GM21367 (cell line): Measurements from ENCODE around the gene FOXC2.

ENCODE experiments used
- ATAC-seq: cut with Tn5 transposase; IDR thresholded peaks from one replicate; pipeline ENCODE4 v1.9.1; 2021; ENCODE audit not compliant: unreplicated experiment

FOXC2 gene

DNA sequence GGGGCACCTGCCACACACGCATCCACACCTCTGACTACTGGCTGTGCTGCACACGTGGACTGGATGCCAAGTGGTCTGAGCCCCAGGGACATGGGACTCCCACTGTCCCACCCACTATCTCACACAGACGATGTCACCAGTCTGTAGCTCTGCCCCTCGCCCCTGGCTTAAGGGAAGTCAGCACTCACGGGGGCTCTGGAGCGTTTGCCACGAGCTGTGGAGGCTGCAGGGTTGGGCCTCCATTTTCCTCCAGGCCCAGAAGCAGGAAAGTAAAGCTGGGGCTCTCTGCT, 34.2 kb upstream of the FOXC2 start:
- ATAC-seq = no peak

- no peak for ATAC-seq
Measured at GRCh38 chr16:86533076-86533475, 33.6 kb upstream of the FOXC2 start.

DNA sequence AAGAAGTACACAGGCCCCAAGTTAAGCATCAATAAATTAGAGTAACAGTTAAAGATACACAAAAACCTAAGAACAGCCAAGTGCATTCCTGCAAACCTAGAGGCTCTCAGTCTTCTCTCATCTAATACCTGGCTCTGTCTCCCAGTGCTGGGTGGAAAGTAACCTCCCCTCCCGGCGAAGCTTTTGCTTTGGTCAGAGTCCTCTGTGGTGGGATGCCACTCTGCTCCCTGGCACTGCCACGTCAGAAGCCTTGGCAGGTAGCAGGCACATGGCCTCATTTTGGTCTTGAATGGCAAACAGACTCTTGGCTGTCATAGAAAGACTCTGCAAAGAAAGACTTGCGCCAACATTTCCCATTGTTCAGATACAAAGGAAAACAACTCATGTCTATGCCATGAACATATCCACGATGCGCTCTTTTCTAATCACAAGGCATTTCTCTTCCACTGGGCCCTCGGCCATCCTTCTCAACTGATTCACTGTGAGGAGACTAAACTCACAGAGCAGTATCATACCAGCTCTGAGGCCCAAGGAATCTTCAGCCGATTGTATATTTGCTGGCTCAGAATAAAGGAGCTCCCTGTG, 32.8 kb upstream of the FOXC2 start:
- ATAC-seq = no peak

DNA sequence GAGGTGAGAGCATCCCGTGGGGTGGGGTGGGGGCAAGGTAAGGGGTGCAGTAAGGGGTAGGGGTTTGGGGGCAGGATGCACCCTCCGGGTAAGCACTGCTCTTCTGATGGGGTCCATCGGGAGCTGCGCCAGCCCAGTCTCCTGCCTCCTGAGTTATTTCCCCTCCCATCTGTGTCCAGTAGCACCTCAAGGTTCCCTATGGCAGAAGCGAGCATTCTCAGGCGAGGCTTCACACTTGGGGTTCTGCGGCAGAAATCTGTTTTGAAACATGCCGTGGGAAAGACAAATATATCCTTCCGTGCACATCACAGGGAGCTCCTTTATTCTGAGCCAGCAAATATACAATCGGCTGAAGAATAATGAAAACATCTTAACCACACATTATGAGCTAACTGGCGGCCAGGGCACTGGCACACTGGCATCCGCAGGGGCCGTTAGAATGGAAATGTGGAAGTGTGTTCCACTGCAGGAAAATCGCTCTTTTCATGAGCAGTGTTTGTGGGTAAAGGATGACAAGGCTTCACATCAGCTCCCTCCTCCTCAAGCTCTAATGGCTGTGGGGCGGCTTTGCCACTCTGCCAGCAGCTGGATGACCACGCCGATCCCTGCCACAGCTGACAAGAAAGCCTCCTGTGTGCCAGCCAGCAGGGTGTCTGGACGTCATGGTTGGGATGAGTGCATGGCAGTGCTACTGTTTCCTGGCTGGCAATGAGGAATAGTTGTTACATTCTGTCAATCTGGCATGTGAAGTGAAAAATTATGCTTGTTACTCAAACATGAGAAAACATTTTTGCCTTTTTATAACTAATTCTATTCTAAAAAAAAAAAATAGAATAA, 31.6 kb upstream of the FOXC2 start:
- ATAC-seq = no peak

- ATAC-seq = no peak
Measured at GRCh38 chr16:86536621-86537020, 30.0 kb upstream of the FOXC2 start.

- no peak for ATAC-seq
Measured at GRCh38 chr16:86537486-86537885, 29.1 kb upstream of the FOXC2 start.

- no peak for ATAC-seq
Measured at GRCh38 chr16:86538196-86538780, 28.3 kb upstream of the FOXC2 start.

GRCh38 chr16:86540894-86541293, 25.7 kb upstream of the FOXC2 start:
- ATAC-seq = no peak

DNA sequence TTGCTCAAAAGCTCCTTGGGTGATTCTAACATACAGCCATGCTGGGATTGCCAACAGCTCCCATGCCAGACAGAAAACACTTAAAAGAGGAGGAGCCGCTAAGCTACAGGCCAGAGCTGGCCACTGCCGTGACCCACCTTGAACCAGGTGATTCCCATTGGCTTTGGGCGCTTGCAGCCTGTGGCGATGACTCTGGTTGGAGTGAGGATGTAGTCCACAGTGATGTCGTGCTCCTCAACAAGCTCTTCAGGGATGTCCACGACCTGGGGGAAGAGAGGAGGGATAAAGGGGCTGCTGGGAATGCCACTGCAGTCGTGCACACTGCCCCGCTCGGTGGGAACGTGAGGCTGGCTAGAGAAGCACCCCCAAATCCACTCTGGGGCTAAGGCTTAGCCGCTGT, 25.1 kb upstream of the FOXC2 start:
- no peak for ATAC-seq

DNA sequence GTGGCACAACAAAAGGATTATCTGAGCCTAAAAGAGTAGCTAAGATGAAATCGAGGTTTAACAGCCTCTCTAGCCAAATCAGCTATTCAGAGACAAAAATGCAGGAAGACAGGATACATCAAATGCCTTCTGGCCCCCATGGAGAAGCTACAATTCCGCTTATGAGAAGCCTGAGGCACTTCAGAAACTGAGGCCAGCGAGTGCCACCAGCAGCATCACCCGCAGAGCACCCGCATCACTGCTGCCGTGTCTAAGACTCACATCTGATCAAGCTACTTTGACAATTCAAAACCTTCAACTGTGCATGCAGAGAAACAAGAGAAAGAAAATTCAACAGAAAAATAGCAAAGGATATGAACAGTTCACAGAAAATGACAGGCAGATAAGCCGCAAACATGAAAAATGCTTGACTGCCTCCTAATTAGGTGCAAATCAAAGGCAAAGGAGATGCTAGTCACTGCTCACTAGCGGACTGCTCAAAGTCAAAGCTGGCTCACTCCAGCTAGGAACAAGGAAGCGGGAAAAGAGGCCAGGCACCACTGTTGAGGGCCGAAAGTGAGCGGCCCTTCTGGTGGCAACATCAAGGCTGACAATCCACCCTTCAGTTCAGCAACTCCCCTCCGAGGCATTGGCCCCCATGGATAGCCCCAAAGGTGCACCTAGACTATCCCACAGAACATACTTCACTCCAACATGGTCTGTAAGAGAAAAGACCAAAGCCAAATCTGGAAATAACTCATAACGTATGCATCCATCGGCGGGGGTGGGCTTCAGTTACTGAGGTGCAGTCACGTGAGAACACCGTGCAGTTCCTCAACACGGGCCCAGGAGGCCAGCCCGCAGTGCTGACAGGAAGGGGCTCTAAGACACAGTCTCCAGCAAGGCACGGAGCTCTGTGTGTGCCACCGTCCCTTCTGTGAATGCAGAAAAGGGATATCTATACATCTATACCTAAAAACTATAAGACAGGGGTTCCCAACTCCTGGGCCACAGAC, 23.6 kb upstream of the FOXC2 start:
- no peak for ATAC-seq

DNA sequence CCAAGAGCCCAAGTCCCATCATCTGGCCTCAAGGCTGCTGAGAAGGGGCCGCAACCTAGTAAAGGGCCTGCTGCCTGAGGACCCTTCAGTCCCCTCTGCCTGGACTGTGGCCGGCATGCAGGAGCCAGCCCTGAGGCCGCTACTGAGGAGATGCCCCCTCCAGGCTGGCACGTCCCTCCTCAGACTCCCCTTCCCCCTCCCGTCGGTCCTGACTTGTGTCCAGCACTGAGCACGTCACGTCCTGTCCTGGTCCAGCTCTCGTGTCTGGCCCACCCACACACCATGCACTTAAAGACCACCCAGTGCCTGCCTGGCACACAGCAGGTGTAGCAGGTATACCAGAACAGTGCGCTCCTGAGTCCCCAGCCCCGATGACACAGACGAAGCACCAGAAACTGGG, 21.1 kb upstream of the FOXC2 start:
- ATAC-seq = no peak

GRCh38 chr16:86545954-86546637, 20.5 kb upstream of the FOXC2 start:
- ATAC-seq = no peak

- no peak for ATAC-seq
Measured at GRCh38 chr16:86546638-86547013, 20.0 kb upstream of the FOXC2 start.

GRCh38 chr16:86547286-86547685, 19.3 kb upstream of the FOXC2 start:
- ATAC-seq = no peak

GRCh38 chr16:86549076-86549892, 17.3 kb upstream of the FOXC2 start:
- no peak for ATAC-seq

DNA sequence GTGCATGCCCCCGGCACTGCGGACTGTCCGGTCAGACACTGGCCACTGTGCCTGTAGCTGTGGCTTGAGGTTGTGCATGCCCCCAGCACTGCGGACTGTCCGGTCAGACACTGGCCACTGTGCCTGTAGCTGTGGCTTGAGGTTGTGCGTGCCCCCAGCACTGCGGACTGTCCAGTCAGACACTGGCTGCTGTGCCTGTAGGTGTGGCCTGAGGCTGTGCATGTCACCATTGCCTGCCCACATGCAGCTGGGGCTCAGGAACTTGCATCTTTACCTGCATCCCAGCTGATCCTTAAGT, 16.8 kb upstream of the FOXC2 start:
- ATAC-seq = no peak

DNA sequence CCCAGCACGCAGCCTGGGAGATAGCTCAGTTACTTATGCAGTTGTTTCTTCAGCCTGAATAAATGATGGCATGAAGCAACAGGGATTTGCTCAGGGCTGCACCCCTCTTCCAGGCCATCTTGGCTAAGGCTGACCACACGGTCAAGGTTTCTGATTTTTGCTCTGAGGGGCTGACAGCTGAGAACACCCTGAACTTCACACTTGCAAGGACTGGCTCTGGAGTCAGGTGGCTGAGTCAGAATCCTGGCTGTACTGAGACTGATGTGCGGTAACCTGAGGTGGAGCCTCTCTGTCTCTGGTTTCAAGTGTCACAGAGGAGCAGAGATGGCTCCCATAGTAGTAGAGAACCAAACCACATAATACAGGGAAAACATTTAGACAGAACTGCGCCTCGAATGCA, 16.3 kb upstream of the FOXC2 start:
- ATAC-seq = no peak

DNA sequence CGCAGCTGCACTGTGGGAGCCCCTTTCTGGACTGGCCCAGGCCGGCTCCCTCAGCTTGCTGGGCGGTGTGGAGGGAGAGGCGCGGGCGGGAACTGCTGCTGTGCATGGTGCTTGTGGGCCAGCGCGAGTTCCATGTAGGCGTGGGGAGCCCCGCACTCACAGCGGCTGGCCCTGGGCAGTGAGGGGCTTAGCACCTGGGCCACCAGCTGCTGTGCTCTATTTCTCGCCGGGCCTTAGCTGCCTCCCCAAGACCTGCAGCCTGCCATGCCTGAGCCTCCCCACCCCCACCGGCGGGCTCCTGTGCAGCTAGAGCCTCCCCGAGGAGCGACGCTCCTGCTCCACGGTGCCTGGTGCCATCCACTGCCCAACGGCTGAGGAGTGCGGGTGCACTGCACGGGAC, 13.3 kb upstream of the FOXC2 start:
- ATAC-seq = no peak

DNA sequence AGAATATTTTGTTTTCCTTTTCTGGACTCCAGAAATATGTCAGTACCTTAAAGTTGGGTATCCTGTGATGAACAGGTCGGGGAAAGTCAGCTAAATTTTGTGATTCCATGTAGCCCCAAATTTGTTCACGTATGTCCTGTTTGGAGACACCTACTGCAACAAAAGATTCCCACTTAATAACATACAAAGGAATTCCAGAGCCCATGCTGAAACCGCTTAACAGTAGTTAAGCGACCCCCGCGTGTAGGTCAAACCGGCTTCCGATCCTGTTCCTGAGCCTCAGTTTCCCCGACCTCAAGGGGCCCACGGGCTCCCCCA, 12.1 kb upstream of the FOXC2 start:
- ATAC-seq = no peak

GRCh38 chr16:86554917-86555703, 11.5 kb upstream of the FOXC2 start, which contains the start of gene MTHFSD:
Gene MTHFSD, minus strand, starts transcription at chr16:86555235. Its CDS starts 51 bp downstream, at chr16:86555184.
- ATAC-seq = peak; percentile 68
